Activated CD8-positive, alpha-beta T cell treated with anti-CD3 and anti-CD28 coated beads for 36 hours (primary cell): ENCODE measurements around the gene CPT1C. TPM values are rescaled to one million over a fixed set of nuclear protein-coding genes. Genes with fewer than 3 reads are reported as not detected.

Source experiments
- ATAC-seq: fragments of 200-7000 bp; cut with Tn5 transposase; one replicate; pipeline ENCODE4 v1.10.0; 2021; ENCODE audit warnings: mild to moderate bottlenecking, moderate library complexity
- CTCF ChIA-PET: fragments of 350-600 bp; sonication (Branson Sonifier 250); formaldehyde crosslinking; loops from one replicate; lab custom pipeline; 2021; ENCODE audit warnings: antibody characterized with exemption; lab: Charles Lee
- POLR2A ChIA-PET: fragments of 350-600 bp; sonication (Branson Sonifier 250); formaldehyde crosslinking; loops from one replicate; lab custom pipeline; 2021; ENCODE audit warnings: antibody characterized with exemption; lab: Charles Lee
- DNase-seq: peaks from one replicate; pipeline ENCODE4 v3.0.0-alpha.2; 2020
- H3K27ac Mint-ChIP-seq: one replicate; pipeline ENCODE4 v1.8.0; 2021; ENCODE audit warnings: mild to moderate bottlenecking, mixed read lengths
- H3K27me3 Mint-ChIP-seq: one replicate; pipeline ENCODE4 v1.8.0; 2021; ENCODE audit warnings: mixed read lengths
- H3K36me3 Mint-ChIP-seq: one replicate; pipeline ENCODE4 v1.8.0; 2021; ENCODE audit warnings: low read depth, mixed read lengths
- H3K4me1 Mint-ChIP-seq: one replicate; pipeline ENCODE4 v1.8.0; 2021; ENCODE audit warnings: low read depth, mixed read lengths
- H3K4me3 Mint-ChIP-seq: one replicate; pipeline ENCODE4 v1.8.0; 2021; ENCODE audit warnings: mild to moderate bottlenecking, moderate library complexity, mixed read lengths
- H3K9me3 Mint-ChIP-seq: one replicate; pipeline ENCODE4 v1.8.0; 2021; ENCODE audit warnings: mixed read lengths
- intact Hi-C: fragments of 100-400 bp; cut with micrococcal nuclease; formaldehyde crosslinking; loops from one replicate; pipeline ENCODE4 v1.10.0; 2022
- total RNA-seq, 2 experiments: library from RNA; stranded (reverse); gene quantifications; one replicate each; pipeline ENCODE4 v1.2.3, GENCODE V29; 2021
- TF ChIP-seq, protein P1 (sequence below): fragments of 200-600 bp; IDR thresholded peaks from one replicate; pipeline ENCODE4 v1.8.0; 2022; ENCODE audit warnings: antibody characterized with exemption, mild to moderate bottlenecking

Gene CPT1C
- total RNA-seq, 2 experiments from 2014 or later: 0.69 to 1.0 TPM

DNA sequence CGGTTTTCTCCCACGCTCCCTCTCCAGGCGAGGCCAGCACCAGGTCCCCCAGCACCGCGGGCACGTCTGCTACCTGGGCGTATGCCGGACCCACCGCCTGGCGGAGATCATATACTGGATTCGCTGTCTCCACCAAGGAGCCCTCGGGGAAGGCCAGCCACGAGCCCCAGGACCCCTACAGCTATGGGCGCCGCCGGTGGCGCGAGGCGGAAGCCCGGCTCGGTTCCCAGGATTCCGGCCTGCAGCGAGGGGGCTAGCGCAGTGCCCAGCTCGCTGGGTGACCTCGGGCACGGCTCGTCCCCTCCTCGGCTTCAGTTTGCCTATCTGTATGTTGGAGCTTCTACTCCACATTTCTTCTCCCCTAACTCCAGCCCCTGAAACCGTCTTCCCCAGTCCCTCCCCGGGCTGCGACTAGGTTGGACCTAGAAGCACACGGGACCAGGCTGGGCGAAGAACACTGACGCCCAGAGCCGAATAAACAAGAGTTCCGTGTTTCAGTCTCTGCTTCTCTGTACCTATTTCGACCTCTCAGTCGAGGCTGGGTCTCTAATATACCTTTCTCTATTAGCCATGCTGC lies 749 bp upstream of the CPT1C start:
- POLR2A ChIA-PET: interaction anchor here (0.7 to 4.0 kb wide), 6 partner anchors 12 to 104 kb away, joined by 3 to 23 read pairs (median 4); partner anchors contain the start of gene PRMT1
- H3K4me3 Mint-ChIP-seq: no peak overlapping the region
- no peak for DNase-seq
- CTCF ChIA-PET: interaction anchor here (1.4 to 4.6 kb wide), 3 partner anchors 9 to 18 kb away, joined by 4 to 19 read pairs (median 5); no protein-coding TSS in a partner anchor
- no peak overlapping the region for H3K27ac Mint-ChIP-seq
- no peaks in the 10 kb centered on the region for H3K9me3 Mint-ChIP-seq
- TF ChIP-seq, protein P1, sequence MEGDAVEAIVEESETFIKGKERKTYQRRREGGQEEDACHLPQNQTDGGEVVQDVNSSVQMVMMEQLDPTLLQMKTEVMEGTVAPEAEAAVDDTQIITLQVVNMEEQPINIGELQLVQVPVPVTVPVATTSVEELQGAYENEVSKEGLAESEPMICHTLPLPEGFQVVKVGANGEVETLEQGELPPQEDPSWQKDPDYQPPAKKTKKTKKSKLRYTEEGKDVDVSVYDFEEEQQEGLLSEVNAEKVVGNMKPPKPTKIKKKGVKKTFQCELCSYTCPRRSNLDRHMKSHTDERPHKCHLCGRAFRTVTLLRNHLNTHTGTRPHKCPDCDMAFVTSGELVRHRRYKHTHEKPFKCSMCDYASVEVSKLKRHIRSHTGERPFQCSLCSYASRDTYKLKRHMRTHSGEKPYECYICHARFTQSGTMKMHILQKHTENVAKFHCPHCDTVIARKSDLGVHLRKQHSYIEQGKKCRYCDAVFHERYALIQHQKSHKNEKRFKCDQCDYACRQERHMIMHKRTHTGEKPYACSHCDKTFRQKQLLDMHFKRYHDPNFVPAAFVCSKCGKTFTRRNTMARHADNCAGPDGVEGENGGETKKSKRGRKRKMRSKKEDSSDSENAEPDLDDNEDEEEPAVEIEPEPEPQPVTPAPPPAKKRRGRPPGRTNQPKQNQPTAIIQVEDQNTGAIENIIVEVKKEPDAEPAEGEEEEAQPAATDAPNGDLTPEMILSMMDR: peak; percentile 31
- intact Hi-C loops: no loop called here
- H3K27me3 Mint-ChIP-seq: peaks cover 14% of the 10 kb centered on the region
- no peak for ATAC-seq
- peaks cover 31% of the 10 kb centered on the region for H3K36me3 Mint-ChIP-seq
- peaks cover 26% of the 10 kb centered on the region for H3K4me1 Mint-ChIP-seq

DNA sequence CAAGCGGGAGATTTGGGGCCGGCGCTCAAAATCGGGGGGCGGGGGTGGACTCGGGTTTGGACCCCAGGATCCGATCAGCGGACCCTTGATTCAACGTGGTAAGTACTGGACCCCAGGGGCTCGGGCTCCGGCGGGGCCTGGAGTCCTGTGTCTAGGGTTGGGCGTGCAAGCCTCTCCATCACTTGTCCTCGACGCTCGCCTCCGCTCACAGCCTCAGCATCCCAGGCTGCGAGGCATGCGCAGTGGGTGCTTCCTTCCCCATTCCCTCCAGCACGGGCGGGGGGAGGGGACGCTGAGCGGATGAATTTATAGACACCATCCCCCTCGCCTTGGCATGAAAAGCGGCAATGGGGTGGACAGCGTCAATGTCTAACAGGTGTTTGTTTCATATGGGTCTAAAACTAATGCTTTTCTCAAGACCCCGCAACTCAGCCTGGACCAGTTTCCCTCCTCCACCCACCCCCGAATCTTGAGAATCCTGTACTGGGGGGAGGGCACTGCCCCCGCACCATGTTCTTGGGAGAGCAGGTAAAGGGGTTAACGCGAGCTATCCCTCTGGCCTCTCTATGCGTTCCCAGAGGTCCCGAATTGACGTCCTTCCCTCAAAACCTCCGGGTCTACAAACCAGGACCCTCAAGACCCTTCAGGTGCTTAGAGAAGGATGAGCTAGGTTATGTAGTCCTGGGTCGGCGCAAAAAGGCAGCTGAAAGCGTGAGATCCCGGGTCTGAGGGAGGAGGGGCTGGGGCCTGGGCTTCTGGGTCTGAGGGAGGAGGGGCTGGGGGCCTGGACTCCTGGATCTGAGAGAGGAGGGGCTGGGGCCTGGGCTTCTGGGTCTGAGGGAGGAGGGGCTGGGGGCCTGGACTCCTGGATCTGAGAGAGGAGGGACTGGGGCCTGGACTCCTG lies 579 bp downstream of the CPT1C start:
- peak overlapping the region; percentile 60 for H3K4me3 Mint-ChIP-seq
- no peaks in the 10 kb centered on the region for H3K9me3 Mint-ChIP-seq
- intact Hi-C loops: no loop called here
- peaks cover 24% of the 10 kb centered on the region for H3K36me3 Mint-ChIP-seq
- H3K27ac Mint-ChIP-seq: no peak overlapping the region
- peak; percentile 44 for DNase-seq
- ATAC-seq: peak; percentile 19
- TF ChIP-seq, protein P1: no peak
- CTCF ChIA-PET: interaction anchor here (4.6 kb wide), 1 partner anchor 10 kb away, joined by 19 read pairs; no protein-coding TSS in a partner anchor
- H3K27me3 Mint-ChIP-seq: peaks cover 14% of the 10 kb centered on the region
- peaks cover 26% of the 10 kb centered on the region for H3K4me1 Mint-ChIP-seq
- POLR2A ChIA-PET: interaction anchor here (0.9 to 4.0 kb wide), 4 partner anchors 10 to 103 kb away, joined by 3 to 23 read pairs (median 4); partner anchors contain the start of gene PRMT1

DNA sequence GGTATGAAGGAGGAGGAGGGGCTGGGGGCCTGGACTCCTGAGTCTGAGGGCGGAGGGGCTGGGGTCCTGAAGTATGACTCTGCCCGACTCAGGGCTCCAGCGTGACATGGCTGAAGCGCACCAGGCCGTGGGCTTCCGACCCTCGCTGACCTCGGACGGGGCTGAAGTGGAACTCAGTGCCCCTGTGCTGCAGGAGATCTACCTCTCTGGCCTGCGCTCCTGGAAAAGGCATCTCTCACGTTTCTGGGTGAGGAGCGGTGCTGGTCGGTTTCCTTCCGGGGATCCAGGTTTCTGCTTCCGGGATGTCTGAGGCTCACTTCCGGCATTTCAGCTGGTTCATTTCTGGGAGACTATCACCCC lies 1.2 kb downstream of the CPT1C start:
- Mint-ChIP-seq H3K9me3 (no peaks in the 10 kb centered on the region), H3K27ac (no peak overlapping the region), H3K4me1 (peaks cover 26% of the 10 kb centered on the region), H3K27me3 (peaks cover 14% of the 10 kb centered on the region), H3K36me3 (peaks cover 22% of the 10 kb centered on the region), H3K4me3 (no peak overlapping the region)
- ATAC-seq (no peak), DNase-seq (no peak)
- TF ChIP-seq, protein P1: no peak
- intact Hi-C loops: no loop called here
- ChIA-PET POLR2A (interaction anchor here (0.9 to 1.6 kb wide), 2 partner anchors 11 to 26 kb away, joined by 3 to 5 read pairs; no protein-coding TSS in a partner anchor), CTCF (interaction anchor here (4.6 kb wide), 1 partner anchor 11 kb away, joined by 19 read pairs; no protein-coding TSS in a partner anchor)

DNA sequence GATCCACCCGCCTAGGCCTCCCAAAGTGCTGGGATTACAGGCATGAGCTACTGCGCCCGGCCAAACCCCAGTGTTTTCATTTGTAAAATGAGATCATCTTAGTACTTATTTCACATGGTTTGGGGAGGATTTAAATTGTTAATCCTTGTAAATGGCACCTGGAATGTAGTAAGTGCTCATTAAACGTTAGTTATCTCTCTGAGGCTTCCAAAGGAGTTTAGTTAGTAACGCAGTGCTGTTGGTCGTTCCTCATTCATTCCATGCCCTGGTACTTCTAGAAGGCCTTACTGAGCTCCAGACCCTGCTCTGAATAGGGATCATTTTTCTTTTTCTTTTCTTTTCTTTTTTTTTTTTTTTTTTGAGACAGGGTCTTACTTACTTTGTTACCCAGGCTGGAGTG lies 5.2 kb downstream of the CPT1C start:
- Mint-ChIP-seq H3K36me3 (no peaks in the 10 kb centered on the region), H3K4me1 (peaks cover 6% of the 10 kb centered on the region)
- POLR2A ChIA-PET: interaction anchor here (1.1 kb wide), 1 partner anchor 8 kb away, joined by 3 read pairs; no protein-coding TSS in a partner anchor

More for the DNA sequence above, 5.2 kb downstream of the CPT1C start:
- H3K27ac Mint-ChIP-seq: no peak overlapping the region
- no peaks in the 10 kb centered on the region for H3K9me3 Mint-ChIP-seq
- CTCF ChIA-PET: interaction anchor here (1.2 kb wide), 1 partner anchor 15 kb away, joined by 6 read pairs; no protein-coding TSS in a partner anchor
- TF ChIP-seq, protein P1: no peak
- no peak overlapping the region for H3K4me3 Mint-ChIP-seq
- intact Hi-C loops: no loop called here
- DNase-seq (no peak), ATAC-seq (no peak)
- peaks cover 6% of the 10 kb centered on the region for H3K27me3 Mint-ChIP-seq
